GM13977 (cell line): ENCODE results near the gene SNX1.

ENCODE experiments used
- DNase-seq: peaks from one replicate; pipeline ENCODE4 v3.0.0; 2012; ENCODE audit warnings: low spot score
- in situ Hi-C: fragments of 300-500 bp; cut with MboI; formaldehyde crosslinking; loops from one replicate; pipeline ENCODE4 v1.12.0; 2022; ENCODE audit warnings: low sequenced_read_pairs, low pct_unique_long_range_greater_than_20kb, mixed read lengths, inconsistent platforms; ENCODE audit not compliant: unreplicated experiment
- TF ChIP-seq, protein P1 (sequence below): IDR thresholded peaks from 2 replicates; pipeline ENCODE4 v1.5.1; 2012; ENCODE audit warnings: mild to moderate bottlenecking, control low read depth; ENCODE audit not compliant: insufficient read depth; ENCODE audit errors: extremely low read depth, missing control alignments

The SNX1 gene

DNA sequence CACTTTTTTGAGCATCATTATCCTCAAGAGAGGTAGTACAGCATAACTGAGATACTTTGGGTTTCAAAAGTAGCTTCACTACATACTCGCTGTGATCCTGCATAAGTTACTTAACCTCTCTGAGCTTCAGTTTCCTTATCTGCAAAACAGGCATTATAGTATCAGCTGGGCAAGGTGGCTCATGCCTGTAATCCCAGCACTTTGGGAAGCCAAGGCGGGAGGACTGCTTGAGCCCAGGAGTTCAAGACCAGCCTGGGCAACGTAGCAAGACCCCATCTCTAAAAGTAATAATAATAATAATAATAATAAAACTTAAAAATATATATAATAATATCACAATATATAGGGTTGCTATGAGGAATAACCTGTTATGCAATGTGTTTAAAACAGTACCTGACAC is 13.0 kb upstream of the SNX1 start:
- TF ChIP-seq, protein P1, sequence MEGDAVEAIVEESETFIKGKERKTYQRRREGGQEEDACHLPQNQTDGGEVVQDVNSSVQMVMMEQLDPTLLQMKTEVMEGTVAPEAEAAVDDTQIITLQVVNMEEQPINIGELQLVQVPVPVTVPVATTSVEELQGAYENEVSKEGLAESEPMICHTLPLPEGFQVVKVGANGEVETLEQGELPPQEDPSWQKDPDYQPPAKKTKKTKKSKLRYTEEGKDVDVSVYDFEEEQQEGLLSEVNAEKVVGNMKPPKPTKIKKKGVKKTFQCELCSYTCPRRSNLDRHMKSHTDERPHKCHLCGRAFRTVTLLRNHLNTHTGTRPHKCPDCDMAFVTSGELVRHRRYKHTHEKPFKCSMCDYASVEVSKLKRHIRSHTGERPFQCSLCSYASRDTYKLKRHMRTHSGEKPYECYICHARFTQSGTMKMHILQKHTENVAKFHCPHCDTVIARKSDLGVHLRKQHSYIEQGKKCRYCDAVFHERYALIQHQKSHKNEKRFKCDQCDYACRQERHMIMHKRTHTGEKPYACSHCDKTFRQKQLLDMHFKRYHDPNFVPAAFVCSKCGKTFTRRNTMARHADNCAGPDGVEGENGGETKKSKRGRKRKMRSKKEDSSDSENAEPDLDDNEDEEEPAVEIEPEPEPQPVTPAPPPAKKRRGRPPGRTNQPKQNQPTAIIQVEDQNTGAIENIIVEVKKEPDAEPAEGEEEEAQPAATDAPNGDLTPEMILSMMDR: no peak
- in situ Hi-C loops: no loop called here
- no peak for DNase-seq

DNA sequence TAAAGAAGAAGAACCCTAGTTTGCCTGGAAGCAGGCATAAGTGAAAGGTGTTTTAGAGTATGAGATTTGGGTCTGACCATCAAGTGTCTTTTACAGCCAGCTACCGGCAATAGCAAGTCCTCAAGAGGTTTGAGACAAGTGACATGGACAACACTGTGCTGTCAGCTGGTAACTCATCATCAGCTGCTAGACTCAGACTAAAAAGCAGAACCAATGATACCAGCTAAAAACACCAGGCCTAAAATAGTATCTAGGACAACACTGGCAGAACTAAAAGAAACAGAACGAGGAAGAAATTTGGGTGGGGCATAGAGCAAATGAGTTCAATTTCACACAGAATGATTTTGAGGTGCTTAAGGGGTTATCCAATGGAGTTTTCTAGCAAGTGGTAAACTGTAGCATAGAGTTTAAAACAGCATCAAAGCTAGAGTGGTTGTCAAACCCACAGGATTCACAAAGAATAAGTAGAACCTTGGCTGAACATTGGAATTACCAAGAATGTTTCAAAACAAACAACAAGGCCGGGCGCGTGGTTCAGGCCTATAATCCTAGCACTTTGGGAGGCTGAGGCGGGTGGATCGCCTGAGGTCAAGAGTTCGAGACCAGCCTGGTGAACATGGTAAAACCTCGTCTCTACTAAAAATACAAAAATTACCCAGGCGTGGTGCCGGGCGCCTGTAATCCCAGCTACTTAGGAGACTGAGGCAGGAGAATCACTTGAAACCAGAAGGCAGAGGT is 6.1 kb upstream of the SNX1 start:
- peak; percentile 68 for DNase-seq
- in situ Hi-C loops: no loop called here
- TF ChIP-seq, protein P1: no peak

DNA sequence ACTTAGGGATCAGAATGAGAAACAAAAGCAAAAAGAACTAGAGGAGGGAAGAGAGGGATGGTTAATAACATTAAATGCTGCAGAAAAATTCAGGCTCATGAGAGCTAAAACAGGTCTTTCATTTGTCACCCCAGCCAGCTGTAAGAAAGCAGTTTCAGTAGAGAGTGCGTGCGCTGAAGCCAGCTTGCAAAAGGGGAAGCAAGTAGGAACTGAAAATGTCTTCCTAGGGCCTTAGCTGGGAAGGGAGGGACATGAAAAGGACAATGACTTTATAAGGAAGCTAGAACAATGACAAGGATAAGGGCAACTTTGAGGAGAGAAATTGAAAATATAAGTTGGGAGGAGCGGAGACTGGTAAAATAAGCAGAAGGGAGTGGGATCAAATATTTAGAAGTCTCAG is 5.3 kb upstream of the SNX1 start:
- TF ChIP-seq, protein P1: no peak
- DNase-seq: no peak
- in situ Hi-C loops: no loop called here

DNA sequence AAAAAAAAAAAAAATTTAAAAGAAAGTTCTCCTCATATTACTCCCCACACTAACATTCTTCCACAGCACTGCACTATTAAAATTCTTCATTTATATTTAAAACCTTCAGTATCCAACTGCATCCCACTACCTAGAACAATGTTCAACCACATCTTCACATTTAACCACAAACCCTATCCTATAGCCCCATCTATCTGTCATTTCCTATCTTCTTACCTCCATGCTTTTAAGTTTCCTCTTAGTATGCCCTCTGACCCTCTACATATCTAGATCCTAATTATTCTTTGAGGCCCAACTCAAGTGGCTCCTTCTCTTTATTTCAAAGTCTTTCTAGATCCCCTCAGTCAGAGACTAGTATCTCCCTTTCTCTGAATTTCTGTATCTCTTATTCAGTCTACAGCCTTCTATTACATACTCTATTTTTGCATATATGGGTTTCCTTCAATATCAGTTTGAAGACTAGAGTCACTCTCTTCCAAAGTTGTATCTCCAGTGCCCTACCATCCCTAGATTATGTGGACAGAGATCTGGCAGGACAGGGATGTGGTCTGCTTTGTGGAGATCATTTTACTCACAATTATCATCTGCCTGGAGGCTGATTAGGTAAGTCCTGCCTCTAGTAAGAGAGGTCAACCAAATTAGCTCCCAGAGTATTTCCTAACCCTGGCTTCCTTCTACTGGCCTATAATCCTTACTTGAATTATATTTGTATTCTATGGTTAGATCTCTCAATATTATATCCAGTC is 3.5 kb upstream of the SNX1 start:
- no peak for DNase-seq
- TF ChIP-seq, protein P1: peak; percentile 31
- in situ Hi-C loops: no loop called here

DNA sequence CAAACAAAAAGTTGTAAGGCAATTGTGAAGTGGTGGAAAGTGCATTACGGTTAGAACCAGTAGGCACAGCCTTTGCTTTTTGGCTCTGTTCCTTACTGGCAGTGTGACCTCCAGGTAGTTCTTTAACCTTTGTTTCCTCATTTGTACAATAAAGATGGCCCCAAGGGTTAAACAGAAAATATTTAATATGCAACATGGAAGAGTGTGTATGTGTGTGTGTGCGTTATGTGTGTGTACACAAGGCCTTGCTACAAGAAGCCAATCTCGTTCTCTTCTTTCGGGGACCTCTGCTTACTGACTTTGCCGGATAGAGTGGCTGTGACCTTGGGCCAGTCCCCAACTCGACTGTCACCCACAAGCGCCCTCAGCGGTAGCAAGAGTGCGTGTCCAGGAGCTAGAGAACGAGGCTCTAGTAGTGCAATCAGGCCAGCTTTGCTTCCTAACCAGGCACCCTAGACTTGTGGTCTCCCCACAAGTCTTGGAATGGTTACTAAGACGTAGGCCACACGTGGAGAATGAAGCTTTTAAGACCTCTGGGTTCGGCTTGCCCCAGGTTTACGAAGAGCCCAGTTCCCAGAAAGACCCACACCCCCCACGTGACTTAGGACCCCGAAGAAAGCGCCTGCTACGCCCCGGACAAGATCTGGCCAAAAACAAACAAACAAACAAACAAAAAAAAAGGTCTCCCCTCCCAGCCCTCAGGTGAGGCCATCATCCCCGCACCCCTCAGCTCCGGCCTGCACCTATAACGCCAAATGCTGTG is 2.7 kb upstream of the SNX1 start:
- TF ChIP-seq, protein P1: peak; percentile 36
- in situ Hi-C loops: no loop called here
- no peak for DNase-seq

DNA sequence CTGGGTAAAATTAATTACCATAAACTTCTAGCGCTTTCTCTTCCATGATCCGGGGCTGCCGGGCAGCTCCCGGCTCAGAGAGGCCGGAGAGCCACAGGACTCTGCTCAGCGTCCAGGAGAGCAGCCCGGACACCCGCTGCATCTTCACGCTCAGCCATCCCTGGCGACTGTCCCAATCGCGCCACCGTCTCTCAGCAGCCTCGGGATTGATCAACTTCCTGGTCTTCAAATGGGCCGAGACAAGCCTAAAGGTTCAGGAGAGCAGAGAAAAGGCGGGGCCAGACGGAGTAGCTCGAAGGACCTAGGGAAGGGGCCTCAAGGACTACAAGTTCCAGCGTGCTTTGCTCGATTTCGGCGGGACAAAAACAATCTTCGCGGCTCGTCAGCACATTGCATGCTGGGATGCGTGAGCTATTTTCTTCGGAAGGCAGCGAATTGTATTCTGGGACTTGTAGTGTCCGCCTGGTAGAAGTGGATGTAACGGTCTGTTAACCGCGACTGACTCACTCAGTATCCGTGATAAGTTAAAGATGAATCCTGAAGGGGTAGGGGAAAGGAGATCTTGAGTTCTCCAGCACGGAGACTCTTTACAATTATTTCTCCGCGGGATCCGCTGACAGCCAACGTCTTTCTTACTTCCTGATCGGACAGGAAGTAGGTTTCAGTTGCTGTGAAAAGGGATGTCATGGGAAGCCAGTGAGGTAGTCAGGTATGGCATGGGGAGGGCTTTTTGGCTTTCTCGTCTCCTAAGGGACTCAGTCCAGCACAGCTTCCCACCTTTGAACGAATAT is 2.0 kb upstream of the SNX1 start, which contains the start of gene CIAO2A:
CIAO2A (minus strand) TSS at position 212 of the 791 bp plus-strand sequence; CDS start at position 142, 70 bp downstream.
- peak; percentile 88 for DNase-seq
- TF ChIP-seq, protein P1: no peak
- in situ Hi-C loops: no loop called here
